Activated T-cell treated with anti-CD3 and anti-CD28 coated beads, Interleukin-2, amount 50 U/mL, for 72 hours (primary cell): ENCODE measurements around the gene DENR. TPM values are rescaled to one million over a fixed set of nuclear protein-coding genes. Genes with fewer than 3 reads are reported as not detected.

Experiments used
- ATAC-seq, 2 donors: fragments of 150-1000 bp; cut with Tn5 transposase; replicated peaks in 1 of 2; 2 replicates each; pipeline ENCODE4 v1.10.0; 2021; ENCODE audit warnings: moderate library complexity in 2 of 2, mild to moderate bottlenecking in 1 of 2
- DNase-seq, 2 donors: peaks; one replicate each; pipeline ENCODE4 v3.0.0; 2021 to 2022; ENCODE audit warnings: mixed read lengths in 1 of 2
- H3K27ac Mint-ChIP-seq: one replicate; pipeline ENCODE4 v1.8.0; 2022; ENCODE audit warnings: mild to moderate bottlenecking, moderate library complexity, mixed read lengths
- H3K27me3 Mint-ChIP-seq: one replicate; pipeline ENCODE4 v1.8.0; 2022; ENCODE audit warnings: low read depth, mixed read lengths
- H3K36me3 Mint-ChIP-seq, 2 donors: one replicate each; pipeline ENCODE4 v1.8.0; 2022; ENCODE audit warnings: mixed read lengths in 2 of 2, mild to moderate bottlenecking in 1 of 2; ENCODE audit not compliant: insufficient read depth in 2 of 2
- H3K4me1 Mint-ChIP-seq: one replicate; pipeline ENCODE4 v1.8.0; 2022; ENCODE audit warnings: low read depth, mixed read lengths
- H3K4me3 Mint-ChIP-seq, 2 donors: one replicate each; pipeline ENCODE4 v1.8.0; 2022; ENCODE audit warnings: mild to moderate bottlenecking in 2 of 2, mixed read lengths in 2 of 2, moderate library complexity in 2 of 2
- H3K9me3 Mint-ChIP-seq, 2 donors: one replicate each; pipeline ENCODE4 v1.8.0; 2022; ENCODE audit warnings: mixed read lengths in 2 of 2
- total RNA-seq, 2 donors: library from RNA; stranded (reverse); gene quantifications; one replicate each; pipeline ENCODE4 v1.2.3, GENCODE V29; 2022

DENR gene
- total RNA-seq, 2 donors from 2014 or later: 63.6 to 72.2 TPM

DNA sequence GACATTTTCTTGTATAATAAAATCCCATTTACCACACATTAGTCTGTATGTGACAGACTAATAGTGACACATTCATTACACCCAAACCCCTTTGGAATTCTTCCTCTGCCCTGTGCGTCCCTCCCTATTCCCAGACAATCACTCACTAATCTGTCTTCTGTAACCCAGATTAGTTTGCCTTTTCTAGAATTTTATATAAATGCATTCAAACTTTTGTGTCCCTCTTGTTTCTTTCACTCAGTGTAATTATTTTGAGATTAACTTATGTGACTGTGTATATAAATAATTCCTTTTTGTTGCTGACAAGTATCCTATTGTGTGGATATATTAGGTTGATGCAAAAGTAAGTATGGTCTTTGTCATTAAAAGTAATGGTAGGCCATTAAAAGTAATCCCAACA lies 55.0 kb downstream of the DENR start:
- Mint-ChIP-seq H3K36me3 (no peaks in the 10 kb centered on the region), H3K9me3 (no peaks in the 10 kb centered on the region), H3K4me1 (no peaks in the 10 kb centered on the region), H3K27me3 (no peaks in the 10 kb centered on the region), H3K4me3 (no peak overlapping the region), H3K27ac (no peak overlapping the region)
- ATAC-seq (no peak), DNase-seq (no peak)

DNA sequence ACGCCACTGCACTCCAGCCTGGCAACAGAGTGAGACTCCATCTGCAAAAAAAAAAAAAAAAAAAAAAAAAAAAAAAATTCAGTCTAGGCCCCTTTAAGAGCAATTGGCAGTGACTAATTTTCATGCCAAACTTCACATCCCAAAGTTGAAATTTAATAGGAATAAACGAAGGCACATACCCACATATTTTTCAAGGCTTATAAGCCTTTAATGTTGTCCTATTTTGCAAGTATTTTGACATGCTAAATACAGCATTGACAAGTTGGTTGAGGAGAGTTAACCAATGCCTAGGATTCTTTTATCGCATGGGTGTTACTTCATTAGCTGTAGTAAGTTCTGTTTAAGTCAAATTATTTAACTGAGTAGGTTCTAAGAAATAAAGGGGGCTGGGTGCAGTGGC lies 59.2 kb downstream of the DENR start:
- no peaks in the 10 kb centered on the region for H3K36me3 Mint-ChIP-seq
- H3K27me3 Mint-ChIP-seq: no peaks in the 10 kb centered on the region
- DNase-seq (no peak), ATAC-seq (no peak)
- H3K4me3 Mint-ChIP-seq: no peak overlapping the region
- no peaks in the 10 kb centered on the region for H3K9me3 Mint-ChIP-seq
- H3K4me1 Mint-ChIP-seq: no peaks in the 10 kb centered on the region
- no peak overlapping the region for H3K27ac Mint-ChIP-seq

GRCh38 chr12:122813310-122813713 lies 60.7 kb downstream of the DENR start:
- no peak overlapping the region for H3K27ac Mint-ChIP-seq
- H3K27me3 Mint-ChIP-seq: no peaks in the 10 kb centered on the region
- no peaks in the 10 kb centered on the region for H3K36me3 Mint-ChIP-seq
- ATAC-seq: no peak
- H3K4me3 Mint-ChIP-seq: no peak overlapping the region
- no peaks in the 10 kb centered on the region for H3K4me1 Mint-ChIP-seq
- DNase-seq: no peak
- H3K9me3 Mint-ChIP-seq: no peaks in the 10 kb centered on the region

DNA sequence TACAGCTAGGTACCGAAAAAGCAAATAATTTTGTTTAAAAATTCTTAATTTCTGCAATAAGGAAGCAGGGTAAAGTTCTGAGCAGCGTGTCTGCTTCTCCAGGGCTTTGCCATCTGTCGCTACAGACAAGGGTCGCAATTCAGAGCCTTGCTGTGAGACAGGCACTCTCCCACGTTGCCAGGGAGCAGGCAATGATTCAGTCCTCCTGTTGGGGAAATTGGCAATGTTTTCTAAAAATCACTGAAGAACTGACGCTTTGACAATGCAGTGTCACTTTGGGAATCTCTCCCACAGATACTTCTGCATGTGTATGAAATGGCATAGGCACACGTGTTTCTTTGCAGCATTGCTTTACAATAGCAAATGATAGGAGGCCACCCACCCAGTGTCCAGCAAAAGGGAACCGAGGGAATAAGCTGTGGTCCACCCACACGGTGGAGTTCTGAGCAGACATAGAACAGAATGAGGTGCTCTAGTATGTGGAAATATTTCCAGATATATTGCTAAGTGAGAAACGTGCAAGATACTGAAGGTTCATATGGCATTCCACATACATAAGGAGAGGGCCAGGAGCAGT lies 66.7 kb downstream of the DENR start:
- Mint-ChIP-seq H3K36me3 (no peaks in the 10 kb centered on the region), H3K4me1 (no peaks in the 10 kb centered on the region), H3K27me3 (no peaks in the 10 kb centered on the region), H3K9me3 (no peaks in the 10 kb centered on the region), H3K4me3 (no peak overlapping the region), H3K27ac (no peak overlapping the region)
- ATAC-seq: no peak
- DNase-seq: no peak

- H3K27me3 Mint-ChIP-seq: no peaks in the 10 kb centered on the region
- H3K27ac Mint-ChIP-seq: no peak overlapping the region
- ATAC-seq (no peak), DNase-seq (no peak)
- no peaks in the 10 kb centered on the region for H3K9me3 Mint-ChIP-seq
- H3K4me1 Mint-ChIP-seq: no peaks in the 10 kb centered on the region
- no peaks in the 10 kb centered on the region for H3K36me3 Mint-ChIP-seq
- H3K4me3 Mint-ChIP-seq: no peak overlapping the region
These were observed 67.5 kb downstream of the DENR start for GRCh38 chr12:122820138-122820537.

Other genes with a start within 250 kb of the DENR start
- 100 to 1,000 TPM in 1 of 2 donors, 10 to 100 TPM in 1; 98.0 to 108 TPM for gene RSRC2, start 225.9 kb upstream of the DENR start, total RNA-seq
- gene KNTC1, start 225.6 kb upstream of the DENR start, total RNA-seq: 100 to 1,000 TPM; 154 to 186 TPM
- not detected for gene HCAR2, start 49.5 kb upstream of the DENR start, total RNA-seq
- gene HCAR3, start 36.0 kb upstream of the DENR start, total RNA-seq: not detected
- gene HCAR1, start 22.0 kb upstream of the DENR start, total RNA-seq: under 1 TPM; 0.12 to 0.34 TPM
- 1 to 10 TPM in 1 of 2 donors, under 1 TPM in 1; 0.82 to 1.5 TPM for gene CCDC62, start 21.7 kb downstream of the DENR start, total RNA-seq
- 10 to 100 TPM; 20.0 to 28.1 TPM for gene HIP1R, start 82.6 kb downstream of the DENR start, total RNA-seq
- gene VPS37B, start 143.3 kb downstream of the DENR start, total RNA-seq: 10 to 100 TPM; 28.8 to 37.4 TPM
- gene ABCB9, start 213.6 kb downstream of the DENR start, total RNA-seq: 1 to 10 TPM; 4.9 to 7.0 TPM
- gene OGFOD2, start 222.4 kb downstream of the DENR start, total RNA-seq: 10 to 100 TPM; 26.6 to 32.5 TPM
- gene ARL6IP4, start 227.9 kb downstream of the DENR start, total RNA-seq: 100 to 1,000 TPM; 183 to 187 TPM